B cell (primary cell): ENCODE measurements around the gene ZNF329. TPM values are rescaled to one million over a fixed set of nuclear protein-coding genes. Genes with fewer than 3 reads are reported as not detected.

Source experiments
- ATAC-seq: fragments of 200-7000 bp; cut with Tn5 transposase; one replicate; pipeline ENCODE4 v1.10.0; 2021; ENCODE audit warnings: low read depth, mild to moderate bottlenecking, moderate number of reproducible peaks, moderate library complexity
- CTCF ChIA-PET: fragments of 350-600 bp; sonication (Branson Sonifier 250); formaldehyde crosslinking; loops from one replicate; lab custom pipeline; 2021; ENCODE audit warnings: antibody characterized with exemption, inconsistent platforms; lab: Charles Lee
- POLR2A ChIA-PET: fragments of 350-600 bp; sonication (Branson Sonifier 250); formaldehyde crosslinking; loops from one replicate; lab custom pipeline; 2021; ENCODE audit warnings: antibody characterized with exemption; lab: Charles Lee
- DNase-seq: peaks from one replicate; pipeline ENCODE4 v3.0.0; 2013
- H2AFZ ChIP-seq: 2 replicates; pipeline ENCODE4 v1.6.1; 2012; ENCODE audit warnings: mild to moderate bottlenecking, low read depth, low read length; ENCODE audit not compliant: insufficient read depth, poor library complexity, severe bottlenecking
- H3K27ac ChIP-seq, 2 donors: 1 replicate in 1 of 2; 2 replicates in 1 of 2; pipeline ENCODE4 v1.5.1; 2012 to 2013; ENCODE audit warnings: low read length in 2 of 2, mild to moderate bottlenecking in 2 of 2, moderate library complexity in 1 of 2
- H3K27me3 ChIP-seq, 4 experiments: fragments of 200-600 bp in 1 of 4; sonication (generic) in 1 of 4; replicated peaks in 1 of 4; 1 replicate in 2 of 4; 2 replicates in 2 of 4; pipeline versions ENCODE4 v1.6.1 to v1.7.0; 2013 to 2016; ENCODE audit warnings: low read length in 3 of 4, mild to moderate bottlenecking in 2 of 4, mixed read lengths in 1 of 4, moderate library complexity in 1 of 4; ENCODE audit not compliant: insufficient read depth in 4 of 4, control insufficient read depth in 3 of 4; ENCODE audit errors: control extremely low read depth in 1 of 4
- H3K36me3 ChIP-seq, 2 experiments: replicated peaks in 1 of 2; 1 replicate in 1 of 2; 2 replicates in 1 of 2; pipeline versions ENCODE4 v1.6.1 to v1.7.1; 2013; ENCODE audit warnings: low read length in 1 of 2; ENCODE audit not compliant: insufficient read depth in 2 of 2, control insufficient read depth in 1 of 2; ENCODE audit errors: control extremely low read depth in 1 of 2, extremely low read depth in 1 of 2
- H3K4me1 ChIP-seq, 2 donors: fragments of 200-600 bp in 1 of 2; sonication (generic) in 1 of 2; 1 replicate in 1 of 2; 2 replicates in 1 of 2; pipeline versions ENCODE4 v1.5.1 to v1.6.1; 2013 to 2017; ENCODE audit warnings: low read length in 2 of 2; ENCODE audit not compliant: control insufficient read depth in 2 of 2, insufficient read depth in 2 of 2
- H3K4me2 ChIP-seq: replicated peaks from 2 replicates; pipeline ENCODE3; 2012; ENCODE audit warnings: mild to moderate bottlenecking, low read depth, low read length; ENCODE audit not compliant: poor library complexity, severe bottlenecking
- H3K4me3 ChIP-seq, 5 experiments: fragments of 200-600 bp in 1 of 5; sonication (generic) in 1 of 5; 1 replicate in 3 of 5; 2 replicates in 2 of 5; pipeline versions ENCODE4 v1.5.1 to v1.7.0; 2011 to 2016; ENCODE audit warnings: low read length in 4 of 5, mild to moderate bottlenecking in 4 of 5, low read depth in 2 of 5, control low read depth in 1 of 5, moderate library complexity in 1 of 5; ENCODE audit not compliant: insufficient read depth in 1 of 5; ENCODE audit errors: control extremely low read depth in 1 of 5, extremely low read depth in 1 of 5
- H3K79me2 ChIP-seq: fragments of 200-600 bp; sonication (generic); one replicate; pipeline ENCODE4 v1.6.0; 2016; ENCODE audit warnings: low read length; ENCODE audit not compliant: control insufficient read depth, insufficient read depth
- H3K9ac ChIP-seq: fragments of 200-600 bp; sonication (generic); 2 replicates; pipeline ENCODE4 v1.6.1; 2017; ENCODE audit warnings: mild to moderate bottlenecking, low read length, moderate library complexity
- H3K9me3 ChIP-seq, 3 donors: one replicate each; pipeline versions ENCODE4 v1.6.1 to v1.7.1; 2013; ENCODE audit warnings: low read length in 2 of 3; ENCODE audit not compliant: control insufficient read depth in 2 of 3, insufficient read depth in 1 of 3; ENCODE audit errors: control extremely low read depth in 1 of 3
- H4K20me1 ChIP-seq: 2 replicates; pipeline ENCODE4 v1.6.0; 2012; ENCODE audit warnings: mild to moderate bottlenecking, low read length; ENCODE audit not compliant: insufficient read depth, control insufficient read depth, poor library complexity, severe bottlenecking
- H3K27ac Mint-ChIP-seq: one replicate; pipeline ENCODE4 v1.8.0; 2021; ENCODE audit warnings: mixed read lengths
- H3K27me3 Mint-ChIP-seq: one replicate; pipeline ENCODE4 v1.8.0; 2021; ENCODE audit warnings: mixed read lengths
- H3K4me1 Mint-ChIP-seq: one replicate; pipeline ENCODE4 v1.8.0; 2021; ENCODE audit warnings: mixed read lengths
- H3K4me3 Mint-ChIP-seq: one replicate; pipeline ENCODE4 v1.8.0; 2021; ENCODE audit warnings: mixed read lengths
- H3K9me3 Mint-ChIP-seq: one replicate; pipeline ENCODE4 v1.8.0; 2022; ENCODE audit warnings: mixed read lengths; ENCODE audit not compliant: insufficient read depth
- CTCF ChIP-seq: fragments of 200-600 bp; IDR thresholded peaks from one replicate; pipeline ENCODE4 v1.8.0; 2022; ENCODE audit warnings: antibody characterized with exemption, mild to moderate bottlenecking
- EZH2 ChIP-seq: IDR thresholded peaks from 2 replicates; pipeline ENCODE4 v1.6.1; 2012; ENCODE audit warnings: borderline replicate concordance, low read depth, mild to moderate bottlenecking, moderate library complexity, low read length; ENCODE audit not compliant: insufficient read depth, poor library complexity, severe bottlenecking
- WGBS: methylation state at CpG from one replicate; pipeline ENCODE4 v1.1.5; 2013; ENCODE audit warnings: missing lambda C conversion rate; ENCODE audit not compliant: insufficient coverage; 5-methylcytosine and 5-hydroxymethylcytosine counted together
- intact Hi-C: fragments of 100-400 bp; cut with micrococcal nuclease; formaldehyde crosslinking; loops from one replicate; pipeline ENCODE4 v1.10.0; 2022
- polyA plus RNA-seq: library from polyadenylated mRNA; depleted of rRNA; stranded (reverse); fragments of >200 nt; gene quantifications from 2 replicates; pipeline ENCODE4 v1.2.3, GENCODE V29; 2012
- total RNA-seq, 2 donors: library from RNA; stranded (reverse); fragments of 120-200 nt in 1 of 2; gene quantifications; 1 replicate in 1 of 2; 2 replicates in 1 of 2; pipeline versions ENCODE4 v1.2.3 to v1.2.4, GENCODE V29; 2013 to 2022

The ZNF329 gene
- total and polyA plus RNA-seq, 2 donors (not counting 1 experiment from before 2014, with no cell fraction given): 5.4 to 12.5 TPM

- Histone ChIP-seq H3K27ac (peak overlapping the region; percentile 82 to 91), H3K79me2 (peaks cover 34% of the 10 kb centered on the region), H3K4me3 (peak overlapping the region in 4 of 5 experiments; percentile 87 to 98 (median 92)), H2AFZ (peak overlapping the region; percentile 100), H3K9me3 (peaks cover 0 to 41% (median 0%) of the 10 kb centered on the region in 3 donors), H4K20me1 (no peaks in the 10 kb centered on the region), H3K9ac (peak overlapping the region; percentile 99), H3K4me1 (peaks cover 17 to 29% of the 10 kb centered on the region in 2 donors), H3K27me3 (no peaks in the 10 kb centered on the region), H3K36me3 (no peaks in the 10 kb centered on the region), H3K4me2 (peak overlapping the region; percentile 96)
- 31% methylated on average over 10 of the region's 12 CpGs for WGBS
- peak overlapping the region; percentile 87 for H3K27ac Mint-ChIP-seq
- ATAC-seq (no peak), DNase-seq (no peak)
- POLR2A ChIA-PET: interaction anchor here (0.7 to 0.8 kb wide), 3 partner anchors 18 to 132 kb away, joined by 3 to 5 read pairs (median 3); partner anchors contain the start of gene ZNF274
- H3K4me3 Mint-ChIP-seq: peak overlapping the region; percentile 88
- H3K27me3 Mint-ChIP-seq: no peaks in the 10 kb centered on the region
- TF ChIP-seq EZH2 (no peak), CTCF (no peak)
- CTCF ChIA-PET: interaction anchor here (0.7 to 2.3 kb wide), 9 partner anchors 29 to 688 kb away, joined by 3 to 5 read pairs (median 3); partner anchors contain the start of genes ERVK3-1, ZNF135, ZNF274 and ZNF586
- intact Hi-C loops: loop anchor here (5.0 to 10.0 kb wide), 2 partner anchors 152 to 569 kb away; partner anchors contain the start of genes ZIK1 and ZNF606
- no peaks in the 10 kb centered on the region for H3K9me3 Mint-ChIP-seq
- peaks cover 17% of the 10 kb centered on the region for H3K4me1 Mint-ChIP-seq
Measured at GRCh38 chr19:58154287-58154678, 3.7 kb upstream of the ZNF329 start.

GRCh38 chr19:58153386-58153785 is 2.8 kb upstream of the ZNF329 start:
- Mint-ChIP-seq H3K9me3 (no peaks in the 10 kb centered on the region), H3K27me3 (no peaks in the 10 kb centered on the region)
- peaks cover 43% of the 10 kb centered on the region for H3K79me2 ChIP-seq

More at GRCh38 chr19:58153386-58153785, 2.8 kb upstream of the ZNF329 start:
- peaks cover 17 to 29% of the 10 kb centered on the region in 2 donors for H3K4me1 ChIP-seq
- no peak overlapping the region for H2AFZ ChIP-seq
- H3K9ac ChIP-seq: no peak overlapping the region
- ATAC-seq (no peak), DNase-seq (no peak)
- H3K4me1 Mint-ChIP-seq: peaks cover 18% of the 10 kb centered on the region
- H3K4me3 Mint-ChIP-seq: peak overlapping the region; percentile 88
- H3K27me3 ChIP-seq: no peaks in the 10 kb centered on the region
- H3K27ac Mint-ChIP-seq: no peak overlapping the region
- H3K36me3 ChIP-seq: no peaks in the 10 kb centered on the region
- WGBS: no CpG with 5 or more reads among the region's 2 CpGs
- no peaks in the 10 kb centered on the region for H4K20me1 ChIP-seq
- ChIA-PET POLR2A (no interaction called here), CTCF (interaction anchor here (0.7 to 2.3 kb wide), 3 partner anchors 95 to 384 kb away, joined by 3 to 4 read pairs (median 4); partner anchors contain the start of genes ZNF135 and ZNF586)
- no peak overlapping the region for H3K4me3 ChIP-seq
- no peak overlapping the region for H3K4me2 ChIP-seq
- H3K9me3 ChIP-seq: peaks cover 0 to 32% (median 0%) of the 10 kb centered on the region in 3 donors
- H3K27ac ChIP-seq: no peak overlapping the region
- intact Hi-C loops: loop anchor here (5.0 to 10.0 kb wide), 2 partner anchors 151 to 569 kb away; partner anchors contain the start of genes ZIK1 and ZNF606
- TF ChIP-seq CTCF (no peak), EZH2 (no peak)
